K562 (cell line): ENCODE data around the gene HOXB6. TPM values are rescaled to one million over a fixed set of nuclear protein-coding genes. Genes with fewer than 3 reads are reported as not detected.

Source experiments
- BMI1 ChIP-seq: fragments of 150-350 bp; IDR thresholded peaks from 2 replicates; pipeline ENCODE4 v1.6.1; 2014; ENCODE audit warnings: low read length
- ELK3 ChIP-seq: fragments of 450-650 bp; formaldehyde crosslinking; IDR thresholded peaks from 2 replicates; pipeline ENCODE4 v1.4.0; 2020; ENCODE audit warnings: mild to moderate bottlenecking
- ESRRA ChIP-seq: fragments of 450-650 bp; IDR thresholded peaks from 2 replicates; pipeline ENCODE4 v1.6.1; 2014; ENCODE audit warnings: low read depth, mild to moderate bottlenecking, moderate library complexity, borderline replicate concordance
- ETV6 ChIP-seq, 3 experiments: fragments of 150-350 bp in 1 of 3; sonication (generic) in 1 of 3; formaldehyde crosslinking in 1 of 3; IDR thresholded peaks; 2 replicates each; pipeline versions ENCODE4 v1.6.1 to v1.8.0; 2014 to 2022; ENCODE audit warnings: borderline replicate concordance in 2 of 3, low read depth in 2 of 3, antibody characterized with exemption in 1 of 3, low read length in 1 of 3, mild to moderate bottlenecking in 1 of 3, missing genetic modification reagents in 1 of 3
- HLTF ChIP-seq: fragments of 450-650 bp; IDR thresholded peaks from 2 replicates; pipeline ENCODE4 v1.6.1; 2016
- MYNN ChIP-seq, 2 experiments: sonication (generic); formaldehyde crosslinking in 1 of 2; IDR thresholded peaks; 2 replicates each; pipeline versions ENCODE4 v1.5.0 to v1.6.1; 2016 to 2020; ENCODE audit warnings: antibody characterized with exemption in 1 of 2, missing genetic modification reagents in 1 of 2
- NFXL1 ChIP-seq: fragments of 450-650 bp; formaldehyde crosslinking; IDR thresholded peaks from 2 replicates; pipeline ENCODE4 v1.4.0; 2021; ENCODE audit warnings: mild to moderate bottlenecking
- NR2F6 ChIP-seq: fragments of 450-650 bp; formaldehyde crosslinking; IDR thresholded peaks from 2 replicates; pipeline ENCODE4 v1.4.0; 2020; ENCODE audit warnings: mild to moderate bottlenecking
- POLR2AphosphoS5 ChIP-seq: IDR thresholded peaks from 2 replicates; pipeline ENCODE4 v1.6.1; 2011; ENCODE audit warnings: mild to moderate bottlenecking, low read depth, low read length, moderate library complexity; ENCODE audit not compliant: control insufficient read depth, insufficient read depth
- RBFOX2 ChIP-seq: fragments of 200-400 bp; formaldehyde crosslinking; IDR thresholded peaks from 2 replicates; pipeline ENCODE4 v1.6.1; 2017; ENCODE audit warnings: low read depth, mild to moderate bottlenecking, low read length, moderate library complexity
- STAT6 ChIP-seq: sonication (generic); formaldehyde crosslinking; IDR thresholded peaks from 2 replicates; pipeline ENCODE4 v1.8.1; 2023; ENCODE audit warnings: mild to moderate bottlenecking, missing genetic modification reagents
- TAF1 ChIP-seq: IDR thresholded peaks from 2 replicates; pipeline ENCODE4 v1.6.1; 2011; ENCODE audit warnings: mild to moderate bottlenecking, low read length, moderate library complexity; ENCODE audit not compliant: insufficient read depth, control insufficient read depth, severe bottlenecking; ENCODE audit errors: extremely low read depth
- THAP7 ChIP-seq: fragments of 250-450 bp; sonication (Bioruptor Pico); IDR thresholded peaks from 2 replicates; pipeline ENCODE4 v1.5.0; 2021
- THRB ChIP-seq: fragments of 450-650 bp; formaldehyde crosslinking; conservative IDR thresholded peaks from 2 replicates; pipeline ENCODE4 v1.4.0; 2022; ENCODE audit warnings: mild to moderate bottlenecking, missing genetic modification characterization
- ZKSCAN8 ChIP-seq: fragments of 200-800 bp; sonication (Bioruptor generic); IDR thresholded peaks from 2 replicates; pipeline ENCODE4 v1.6.1; 2016; ENCODE audit warnings: missing genetic modification characterization, missing compliant biosample characterization
- ZNF197 ChIP-seq: fragments of 200-800 bp; sonication (Bioruptor generic); IDR thresholded peaks from 2 replicates; pipeline ENCODE4 v1.6.1; 2016; ENCODE audit warnings: low read depth, missing genetic modification characterization, missing compliant biosample characterization
- ZNF324 ChIP-seq: fragments of 250-450 bp; sonication (Bioruptor Pico); IDR thresholded peaks from 2 replicates; pipeline ENCODE4 v1.4.0; 2020; ENCODE audit warnings: mild to moderate bottlenecking
- ZNF436 ChIP-seq: fragments of 250-450, 450-650 bp; sonication (Bioruptor Pico); formaldehyde crosslinking; IDR thresholded peaks from 2 replicates; pipeline ENCODE4 v1.7.0; 2020; ENCODE audit warnings: mild to moderate bottlenecking
- ZNF785 ChIP-seq: fragments of 250-450 bp; sonication (Bioruptor Pico); IDR thresholded peaks from 2 replicates; pipeline ENCODE4 v1.4.0; 2020; ENCODE audit warnings: mild to moderate bottlenecking
- polyA plus RNA-seq, 8 experiments: library from polyadenylated mRNA; depleted of rRNA in 4 of 8; stranded (reverse) in 5 of 8; unstranded in 3 of 8; fragments of >200 nt; fragmentation: Nextera tagmentation in 2 of 8; fragmentation: Illumina TruSeq in 1 of 8; extraction: Ambion mirVana in 2 of 8; extraction: Trizol in 1 of 8; gene quantifications; 2 replicates each; pipeline versions ENCODE4 v1.2.1 to v1.2.3, GENCODE V29; 2011 to 2014; ENCODE audit warnings: inconsistent platforms in 1 of 8, missing spikeins in 1 of 8
- total RNA-seq, 7 experiments: library from RNA; depleted of rRNA in 6 of 7; stranded (reverse); fragments of >200 nt in 6 of 7; fragmentation: Illumina TruSeq in 2 of 7; extraction: Trizol in 2 of 7; gene quantifications; 2 replicates each; pipeline versions ENCODE4 v1.2.1 to v1.2.3, GENCODE V29; 2011 to 2021; ENCODE audit warnings: low replicate concordance in 1 of 7

HOXB6 gene
- total and polyA plus RNA-seq, 9 of the 15 experiments (the other 6 are each of a cell fraction or from before 2014, with no cell fraction given): 1.2 to 14.8 (median 4.9) TPM

GRCh38 chr17:48636177-48637018 is 31.6 kb upstream of the HOXB6 start (continued):
- TF ChIP-seq STAT6 (no peak), ETV6 (IDR thresholded peaks at IDR 0.05; ENCODE audit: borderline replicate concordance in 1 of 2, low read depth in 2 of 2, low read length in 1 of 2) (no peak), ETV6 (CRISPR knock-in tag; IDR thresholded peaks at IDR 0.05; ENCODE audit: borderline replicate concordance) (no peak), TAF1 (no peak), ZKSCAN8 (CRISPR knock-in tag) (no peak), ESRRA (no peak; the same call in 1 of the 2 replicates), ELK3 (no peak), HLTF (no peak), BMI1 (no peak), NFXL1 (no peak), ZNF436 (CRISPR knock-in tag) (no peak), ZNF197 (CRISPR knock-in tag) (no peak), MYNN (IDR thresholded peaks at IDR 0.05) (0 out of 2 replicates have a peak, but pooled peaks have one; percentile 11), MYNN (CRISPR knock-in tag; IDR thresholded peaks at IDR 0.05) (no peak), ZNF785 (CRISPR knock-in tag) (no peak), NR2F6 (no peak), THAP7 (no peak), THRB (no peak), RBFOX2 (peak; percentile 68), ZNF324 (CRISPR knock-in tag) (no peak), POLR2AphosphoS5 (no peak)
